Skin epidermis (tissue), 12 donors: ENCODE measurements around the gene HDAC7.

Experiments used
- H3K27ac ChIP-seq, 21 experiments: fragments of 200-600 bp; sonication (generic) in 11 of 21; one replicate each; pipeline ENCODE4 v1.5.0; 2020; ENCODE audit warnings: mild to moderate bottlenecking in 3 of 21, inconsistent platforms in 2 of 21, moderate library complexity in 2 of 21
- H3K4me3 ChIP-seq, 7 experiments: fragments of 200-600 bp; sonication (generic) in 2 of 7; one replicate each; pipeline ENCODE4 v1.5.0; 2020; ENCODE audit warnings: inconsistent platforms in 2 of 7, mild to moderate bottlenecking in 2 of 7, moderate library complexity in 1 of 7

Gene HDAC7

DNA sequence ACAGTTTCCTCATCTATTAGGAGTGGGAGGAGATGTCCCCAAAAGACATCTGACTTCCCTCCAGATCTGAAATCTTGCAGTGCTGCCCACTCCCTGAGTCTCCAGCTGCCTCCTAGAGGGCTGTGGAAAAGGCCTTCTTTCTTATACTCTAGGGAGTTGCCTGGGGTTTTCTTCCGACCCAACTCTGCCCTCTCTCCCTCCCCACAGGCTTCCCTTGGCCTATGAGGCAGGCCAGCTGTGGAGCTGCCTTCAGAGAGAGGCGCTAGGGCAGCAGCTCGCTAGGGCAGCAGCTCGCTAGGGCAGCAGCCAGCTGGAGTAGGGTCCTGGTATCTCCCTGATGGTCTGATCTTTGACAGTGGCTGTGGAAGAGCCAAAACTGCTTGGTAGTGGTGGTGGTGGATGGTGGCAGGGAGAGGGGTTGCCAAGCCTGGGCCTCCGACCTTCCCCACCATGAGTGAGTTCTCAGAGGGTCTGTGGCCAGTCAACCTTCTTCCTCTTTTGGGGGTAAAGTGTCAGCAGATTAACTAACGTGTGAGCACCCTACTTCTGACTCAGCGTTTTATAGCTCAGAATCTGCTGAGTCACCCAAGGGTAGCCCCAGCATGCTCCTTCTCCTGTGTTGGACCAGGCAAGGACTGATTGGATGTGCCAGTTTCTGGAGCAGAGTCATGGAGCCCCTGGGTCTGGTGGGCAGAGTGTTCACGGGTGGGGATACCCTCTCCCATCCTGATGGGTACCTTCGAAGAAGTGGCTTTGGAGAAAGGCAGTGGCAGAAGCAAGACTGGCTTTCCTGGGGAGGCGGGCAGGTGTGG, 44.4 kb downstream of the HDAC7 start:
- Histone ChIP-seq H3K4me3 (no peak overlapping the region), H3K27ac (peak overlapping the region in 13 of 21 experiments; percentile 1 to 75 (median 44))

DNA sequence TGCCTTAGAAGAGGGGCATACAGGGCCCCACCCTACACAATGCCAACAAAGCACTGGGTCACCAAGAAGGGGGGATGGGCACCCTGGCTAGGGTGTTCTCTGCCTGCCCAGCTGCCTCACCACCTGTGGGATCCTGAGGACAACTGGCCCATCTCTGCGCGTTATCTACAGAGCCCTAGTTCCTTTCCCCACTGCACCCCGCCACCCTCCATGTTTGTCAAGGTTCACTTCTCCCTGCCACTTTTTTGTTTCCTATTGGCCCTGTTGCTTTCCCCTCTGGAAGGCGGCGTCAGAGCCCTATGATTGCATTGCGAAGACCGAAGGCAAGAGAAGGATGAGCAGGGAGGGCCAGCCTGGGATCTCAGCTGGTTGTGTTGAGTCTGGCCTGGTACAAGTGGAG, 45.0 kb downstream of the HDAC7 start:
- H3K4me3 ChIP-seq = no peak overlapping the region
- peak overlapping the region in 9 of 21 experiments; percentile 1 to 90 (median 26) for H3K27ac ChIP-seq

DNA sequence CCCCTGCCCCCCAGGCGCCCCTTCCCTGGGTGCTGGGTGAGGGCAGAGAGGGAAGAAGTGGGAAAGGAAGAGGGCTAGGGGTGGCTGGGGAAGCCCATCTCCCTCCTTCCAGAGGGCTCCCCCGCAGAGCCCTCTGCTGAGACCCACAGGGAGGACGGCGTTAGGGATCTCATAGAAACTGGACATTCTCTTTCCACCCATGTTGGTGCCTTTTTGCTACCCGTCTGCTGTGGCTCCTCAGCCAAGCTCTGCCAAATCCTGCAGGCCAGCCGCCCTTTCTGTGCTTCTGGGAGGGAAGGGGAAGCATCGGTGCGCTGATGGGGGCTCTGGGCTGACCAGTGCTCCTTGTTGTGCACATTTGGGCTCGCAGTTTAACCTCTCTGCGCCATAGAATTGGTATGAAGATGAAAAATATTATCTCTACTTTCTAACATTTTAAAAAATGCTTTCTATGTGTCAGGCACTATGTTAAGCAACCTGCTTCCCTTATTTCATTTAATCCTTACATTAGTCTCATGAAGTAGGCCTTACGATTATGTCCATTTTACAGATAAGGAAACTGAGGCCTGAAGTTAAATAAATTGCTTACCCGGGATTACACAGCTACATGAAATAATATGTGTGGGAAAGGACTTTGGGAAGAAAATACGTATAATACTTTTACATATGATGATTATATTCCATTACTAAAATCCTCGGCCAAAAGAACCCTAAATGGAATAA, 45.7 kb downstream of the HDAC7 start:
- H3K4me3 ChIP-seq = peak overlapping the region; percentile 44 to 92 (median 77)
- H3K27ac ChIP-seq = peak overlapping the region in 19 of 21 experiments; percentile 24 to 90 (median 81)

DNA sequence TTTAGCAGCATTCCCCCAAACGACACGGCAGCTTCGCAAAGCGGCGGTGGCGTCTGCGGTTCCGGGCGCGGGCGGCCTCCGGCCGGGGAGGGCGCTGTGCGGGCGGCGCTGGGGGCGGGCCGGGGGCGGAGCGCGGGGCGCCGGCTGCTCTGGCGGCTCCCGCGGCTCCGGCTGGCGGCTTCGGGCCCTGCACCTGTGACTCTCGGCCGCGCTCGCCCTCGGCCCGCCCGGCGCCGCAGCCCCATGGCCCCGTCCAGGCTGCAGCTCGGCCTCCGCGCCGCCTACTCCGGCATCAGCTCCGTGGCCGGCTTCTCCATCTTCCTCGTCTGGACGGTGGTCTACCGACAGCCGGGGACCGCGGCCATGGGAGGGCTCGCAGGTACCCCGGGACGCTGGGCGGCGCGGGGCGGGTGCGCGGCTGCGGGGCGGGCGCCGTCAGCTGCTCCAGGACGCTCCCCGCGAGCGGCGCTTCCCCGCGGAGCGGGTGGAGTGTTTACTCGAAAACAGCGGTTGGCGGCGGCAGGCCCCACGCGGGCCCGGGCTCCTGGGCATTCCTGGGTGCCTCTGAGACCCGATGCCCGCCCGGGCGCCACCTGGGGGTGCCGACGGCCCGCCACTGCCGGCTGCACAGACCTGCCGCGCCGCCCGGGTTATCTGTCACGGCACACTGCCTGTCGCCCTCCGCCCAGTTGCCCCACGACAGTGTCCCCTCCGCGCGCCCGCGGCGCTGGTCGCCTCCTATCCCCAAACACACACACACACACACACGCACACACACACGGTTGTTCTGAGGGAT, 46.4 kb downstream of the HDAC7 start, which contains the start of gene SLC48A1:
Gene SLC48A1 (plus strand): TSS at position 177 of the 796 bp plus-strand sequence. CDS start 67 bp downstream, at position 244.
- Histone ChIP-seq H3K4me3 (peak within 1 kb of the TSS; percentile 44 to 92 (median 77)), H3K27ac (peak within 1 kb of the TSS in 20 of 21 experiments; percentile 24 to 90 (median 80))

DNA sequence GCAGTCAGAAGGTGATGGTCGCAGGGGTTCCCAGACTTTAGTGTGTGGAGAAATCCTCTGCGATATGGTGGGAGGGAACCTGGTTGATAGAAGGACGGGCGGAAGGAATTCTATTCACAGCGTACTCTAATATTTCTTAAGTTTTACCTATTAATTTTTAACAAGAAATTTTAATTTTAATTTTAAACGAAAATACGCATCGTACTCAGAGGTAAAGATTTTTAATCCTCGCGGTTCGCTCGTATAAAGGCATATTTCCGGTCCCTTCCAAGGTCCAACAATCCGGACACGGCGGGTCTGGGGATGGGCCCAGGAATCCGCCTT, 47.0 kb downstream of the HDAC7 start:
- Histone ChIP-seq H3K4me3 (peak overlapping the region; percentile 44 to 92 (median 77)), H3K27ac (peak overlapping the region in 10 of 21 experiments; percentile 49 to 88 (median 80))

DNA sequence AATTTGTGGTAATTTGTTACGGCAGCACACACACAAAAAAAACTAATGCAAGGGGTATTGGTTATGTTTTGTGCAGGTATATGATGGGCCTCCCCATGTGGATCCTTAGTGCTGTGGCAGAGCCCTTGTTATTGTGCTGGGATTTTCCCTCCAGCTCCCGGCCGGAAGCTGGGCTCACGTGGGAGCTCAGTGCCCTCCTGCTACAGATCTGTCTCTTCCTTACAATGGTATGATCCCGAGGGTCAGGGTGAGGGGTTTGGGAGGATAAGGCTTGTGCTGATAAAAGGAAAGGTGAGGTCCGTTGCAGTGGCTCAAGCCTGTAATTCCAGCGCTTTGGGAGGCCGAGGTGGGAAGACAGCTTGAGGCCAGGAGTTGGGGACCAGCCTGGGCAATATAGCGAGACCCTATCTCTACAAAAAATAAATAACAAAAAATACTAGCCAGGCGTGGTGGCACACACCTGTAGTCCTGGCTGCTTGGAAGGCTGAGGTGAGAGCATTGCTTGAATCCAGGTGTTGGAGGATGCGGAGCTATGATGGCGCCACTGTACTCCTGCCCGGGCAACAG, 47.5 kb downstream of the HDAC7 start:
- peak overlapping the region in 2 of 21 experiments; percentile 49 to 80 for H3K27ac ChIP-seq
- H3K4me3 ChIP-seq = peak overlapping the region in 1 of 7 experiments; percentile 63

DNA sequence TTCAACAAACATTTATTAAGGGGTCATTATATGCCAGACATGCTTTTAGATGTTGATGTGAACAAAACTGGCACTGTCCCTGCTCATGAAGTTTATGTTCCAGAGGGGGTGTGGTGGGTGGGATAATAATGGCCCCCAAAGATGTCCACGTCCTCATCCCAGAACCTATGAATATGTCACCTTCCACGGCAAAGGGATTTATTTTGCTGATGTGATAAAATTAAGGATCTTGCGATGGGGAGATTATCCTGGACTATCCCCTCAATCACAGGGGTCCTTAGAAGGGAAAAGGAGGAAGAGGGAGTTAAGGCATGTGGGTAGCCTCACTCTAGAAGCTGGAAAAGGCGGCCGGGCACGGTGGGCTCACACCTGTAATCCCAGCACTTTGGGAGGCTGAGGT, 48.4 kb downstream of the HDAC7 start:
- no peak overlapping the region for H3K4me3 ChIP-seq
- H3K27ac ChIP-seq = no peak overlapping the region

DNA sequence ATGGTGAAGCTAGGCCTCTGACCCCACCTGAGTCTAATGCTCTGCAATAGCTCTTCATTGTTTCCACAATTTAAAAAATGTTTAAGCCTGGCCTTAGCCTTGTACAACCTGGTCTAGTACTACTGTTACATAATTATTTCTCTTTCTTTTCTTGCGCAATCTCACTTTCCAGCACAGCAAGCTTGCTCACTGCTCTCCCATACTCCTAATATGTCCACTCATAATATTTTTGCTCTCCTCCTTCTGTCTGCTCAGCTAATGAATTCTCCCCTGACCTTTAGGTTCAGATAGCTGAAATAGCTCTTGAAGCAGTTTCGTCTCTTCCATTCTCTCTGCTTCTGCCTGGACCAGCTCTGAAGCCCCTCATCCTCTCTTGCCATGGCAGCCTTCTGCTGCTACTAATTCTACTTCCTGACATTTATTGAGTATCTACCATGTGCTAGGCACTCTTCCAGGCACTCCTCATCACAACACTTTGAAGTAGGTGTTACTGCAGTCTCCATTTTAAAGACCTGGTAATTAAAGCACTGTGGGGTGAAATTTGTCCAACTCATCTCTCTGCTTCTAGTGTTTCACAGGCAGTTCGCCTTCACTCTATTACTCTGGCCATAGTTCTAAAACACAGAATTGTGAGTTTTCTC, 49.5 kb downstream of the HDAC7 start:
- Histone ChIP-seq H3K27ac (no peak overlapping the region), H3K4me3 (no peak overlapping the region)

DNA sequence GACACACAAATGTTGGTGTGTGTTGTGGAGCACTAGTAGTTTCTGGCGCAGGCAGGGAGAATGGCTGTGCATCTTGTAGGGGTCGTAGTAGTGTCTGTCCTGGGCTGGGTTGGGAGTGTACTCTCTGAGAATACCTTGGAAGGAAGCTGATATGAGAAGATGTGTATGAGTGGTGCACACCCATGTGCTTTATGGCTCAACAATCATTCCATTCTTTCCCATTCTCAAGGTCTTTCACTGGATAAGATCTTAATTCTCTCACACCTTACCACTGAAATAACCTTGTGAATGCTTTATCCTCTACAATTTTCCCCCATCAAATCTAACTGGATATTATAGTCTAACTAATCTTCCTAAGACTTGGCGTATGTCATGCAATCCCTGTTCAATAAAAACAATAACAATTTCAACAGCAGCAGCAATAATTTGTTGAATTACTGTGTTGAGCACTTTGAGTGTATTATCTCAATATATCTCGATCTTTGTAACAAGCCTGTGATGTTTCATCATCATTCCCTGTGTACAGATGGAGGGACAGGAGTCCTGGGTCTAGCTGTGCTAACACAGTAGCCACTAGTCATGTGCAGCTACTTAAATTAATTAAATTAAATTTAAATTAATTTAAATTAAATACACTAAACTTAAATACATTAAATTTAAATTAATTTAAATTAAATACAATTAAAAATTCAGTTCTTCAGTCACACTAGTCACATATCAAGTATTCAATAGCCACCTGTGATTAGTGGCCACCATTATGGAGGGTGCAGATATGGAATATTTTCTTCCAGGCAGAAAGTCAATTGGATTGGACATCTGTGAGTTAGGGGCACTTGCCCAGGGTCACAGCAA, 50.2 kb downstream of the HDAC7 start:
- Histone ChIP-seq H3K27ac (no peak overlapping the region), H3K4me3 (no peak overlapping the region)

DNA sequence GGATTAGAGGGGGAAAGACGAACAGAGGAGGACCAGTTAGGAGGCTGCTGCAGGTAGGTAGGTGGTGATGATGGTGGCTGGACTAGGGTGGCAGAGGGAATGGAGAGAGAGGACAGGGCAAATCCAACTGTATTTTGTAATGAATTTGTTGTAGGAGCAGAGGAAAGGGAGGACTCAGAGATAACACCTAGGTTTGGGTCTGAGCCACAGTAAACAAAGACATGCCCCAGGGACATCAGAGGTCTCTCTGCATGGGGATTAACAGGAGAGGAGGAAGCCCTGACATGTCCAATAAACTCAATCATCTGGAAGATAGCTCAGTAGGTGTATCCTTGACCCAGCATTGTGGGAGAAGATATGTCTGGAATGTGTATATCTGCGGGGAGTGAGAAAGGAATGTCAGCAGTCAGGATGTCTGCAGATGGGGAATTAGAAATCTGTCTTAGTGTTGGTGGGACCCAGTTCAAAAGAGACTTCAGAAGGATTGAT, 51.3 kb downstream of the HDAC7 start:
- Histone ChIP-seq H3K27ac (no peak overlapping the region), H3K4me3 (no peak overlapping the region)

DNA sequence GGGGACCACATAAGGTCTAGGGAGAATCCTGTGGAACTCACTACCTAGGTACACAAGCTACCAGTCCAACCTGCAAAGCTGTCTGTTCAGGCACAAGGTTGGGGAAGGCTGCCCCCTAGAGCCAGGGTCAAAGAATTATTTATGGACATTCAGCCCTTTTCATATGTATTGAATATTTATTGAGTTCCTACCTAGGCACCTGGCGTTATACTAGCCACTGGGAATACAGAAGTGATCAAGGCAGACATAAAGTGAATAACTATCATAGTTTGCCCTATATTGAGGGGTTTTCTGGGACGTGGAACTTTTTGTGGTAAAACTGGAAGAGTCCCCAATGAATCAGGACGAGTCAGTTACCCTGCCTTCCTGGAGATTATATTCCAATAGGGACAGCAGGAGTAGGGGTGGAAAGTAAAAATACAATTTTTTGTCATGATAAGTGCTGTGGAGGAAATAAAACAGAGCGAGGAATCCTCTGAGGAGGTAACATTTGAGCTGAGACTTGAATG, 52.4 kb downstream of the HDAC7 start:
- Histone ChIP-seq H3K27ac (no peak overlapping the region), H3K4me3 (no peak overlapping the region)

DNA sequence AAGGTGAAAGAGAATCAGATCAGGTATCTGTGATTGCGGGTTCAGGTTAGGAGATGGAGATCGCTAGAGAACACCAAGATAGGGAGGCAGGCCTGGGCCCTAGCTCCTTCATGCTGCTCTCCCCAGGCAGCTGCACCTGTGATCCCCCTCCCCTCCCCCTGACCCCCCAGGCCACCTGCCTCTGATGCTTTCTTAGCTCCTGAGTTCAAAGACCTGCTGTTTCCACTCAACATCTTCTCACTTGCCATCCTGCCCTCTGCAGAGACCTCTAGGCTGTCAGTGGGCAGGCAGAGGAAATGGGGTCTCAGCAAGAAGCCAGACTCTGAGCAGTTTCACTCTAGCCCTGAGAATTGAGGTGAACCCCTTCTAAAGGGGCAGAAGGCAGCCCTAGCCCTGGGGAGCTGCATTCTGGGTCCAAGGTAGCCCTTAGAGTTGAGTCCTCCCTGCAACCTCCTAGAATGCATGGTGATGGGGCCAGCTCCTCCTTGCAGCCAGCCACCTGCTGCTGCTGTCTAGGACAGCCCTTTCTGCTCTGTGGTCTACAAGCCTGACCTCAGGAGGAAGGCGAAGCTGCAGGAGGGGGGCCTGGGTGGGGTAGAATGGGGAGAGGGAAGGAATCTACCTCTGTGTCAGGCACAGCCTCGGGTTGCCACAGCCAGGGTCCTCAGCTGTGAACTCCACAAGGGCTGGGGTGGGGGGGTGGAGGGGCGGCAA, 53.0 kb downstream of the HDAC7 start:
- no peak overlapping the region for H3K4me3 ChIP-seq
- no peak overlapping the region for H3K27ac ChIP-seq

DNA sequence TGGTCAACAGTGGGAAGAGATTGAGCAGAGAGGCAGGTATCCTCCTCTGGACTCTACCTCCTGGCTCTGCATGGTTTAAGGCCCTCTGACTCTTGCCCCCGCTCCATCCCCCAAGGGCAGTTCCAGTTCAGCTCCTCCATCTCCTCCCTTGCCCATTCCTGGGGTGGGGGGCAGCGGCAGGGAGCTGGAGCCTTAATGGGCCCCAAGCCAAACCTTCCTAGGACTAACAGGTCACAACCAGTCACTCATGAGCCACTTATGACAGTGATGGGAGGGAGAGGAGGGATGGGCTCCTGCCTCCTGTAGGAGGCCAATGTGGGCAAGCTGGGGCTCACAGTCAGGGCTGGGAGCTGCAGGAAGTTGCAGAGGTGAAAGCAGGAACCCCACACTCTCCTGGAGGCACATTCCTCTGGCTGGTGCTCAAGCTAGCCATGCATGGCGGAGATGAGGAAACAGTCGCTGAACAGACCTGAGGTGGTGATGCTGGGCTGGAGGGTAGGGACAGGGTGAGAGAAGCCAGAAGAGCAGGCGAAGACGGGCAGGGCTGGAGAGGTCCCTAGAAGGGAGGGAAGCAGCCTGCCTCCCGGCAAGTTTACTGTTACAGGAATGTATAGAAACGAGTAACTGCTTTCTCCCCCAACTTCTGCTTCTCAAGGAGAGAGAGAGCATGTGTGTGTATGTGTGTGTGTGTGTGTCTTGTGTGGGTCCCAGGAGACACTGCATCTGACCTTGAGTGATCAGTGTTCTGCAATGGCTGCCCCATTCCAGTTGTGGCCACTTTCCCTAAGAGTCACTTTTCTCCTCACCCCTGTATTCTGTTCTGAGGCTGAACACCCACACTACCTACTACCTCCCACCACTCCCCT, 56.0 kb downstream of the HDAC7 start:
- Histone ChIP-seq H3K27ac (peak overlapping the region in 1 of 21 experiments; percentile 11), H3K4me3 (no peak overlapping the region)

DNA sequence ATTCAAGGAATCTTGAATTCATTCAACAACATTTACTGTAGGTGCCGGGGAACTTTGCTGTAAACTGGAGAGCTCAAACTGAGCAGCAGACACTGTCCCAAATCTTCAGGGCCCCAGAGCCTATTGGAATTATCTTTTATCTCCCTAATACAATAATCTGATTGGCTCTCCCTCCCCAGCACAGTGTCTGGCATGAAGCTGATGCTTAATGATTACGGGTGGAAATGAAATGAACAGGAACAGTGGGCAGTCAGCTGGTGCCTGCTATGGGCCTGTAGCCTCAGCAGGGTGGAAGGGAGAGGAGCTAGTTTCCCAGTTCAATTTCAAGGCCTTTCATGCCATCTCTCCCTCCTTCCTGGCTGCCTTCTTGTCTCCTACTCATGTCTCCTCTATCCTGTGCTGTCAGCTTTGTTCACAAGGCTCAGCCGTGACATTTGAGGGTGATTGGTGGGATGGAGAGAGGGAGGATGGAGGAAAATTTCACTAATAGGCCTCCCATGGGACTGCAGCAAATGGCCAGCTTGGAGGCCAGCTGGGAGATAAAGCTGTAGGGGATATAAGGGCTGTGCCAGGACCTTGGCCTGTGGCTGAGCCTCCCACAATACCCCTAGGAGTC, 56.7 kb downstream of the HDAC7 start:
- H3K27ac ChIP-seq = peak overlapping the region in 1 of 21 experiments; percentile 11
- no peak overlapping the region for H3K4me3 ChIP-seq

DNA sequence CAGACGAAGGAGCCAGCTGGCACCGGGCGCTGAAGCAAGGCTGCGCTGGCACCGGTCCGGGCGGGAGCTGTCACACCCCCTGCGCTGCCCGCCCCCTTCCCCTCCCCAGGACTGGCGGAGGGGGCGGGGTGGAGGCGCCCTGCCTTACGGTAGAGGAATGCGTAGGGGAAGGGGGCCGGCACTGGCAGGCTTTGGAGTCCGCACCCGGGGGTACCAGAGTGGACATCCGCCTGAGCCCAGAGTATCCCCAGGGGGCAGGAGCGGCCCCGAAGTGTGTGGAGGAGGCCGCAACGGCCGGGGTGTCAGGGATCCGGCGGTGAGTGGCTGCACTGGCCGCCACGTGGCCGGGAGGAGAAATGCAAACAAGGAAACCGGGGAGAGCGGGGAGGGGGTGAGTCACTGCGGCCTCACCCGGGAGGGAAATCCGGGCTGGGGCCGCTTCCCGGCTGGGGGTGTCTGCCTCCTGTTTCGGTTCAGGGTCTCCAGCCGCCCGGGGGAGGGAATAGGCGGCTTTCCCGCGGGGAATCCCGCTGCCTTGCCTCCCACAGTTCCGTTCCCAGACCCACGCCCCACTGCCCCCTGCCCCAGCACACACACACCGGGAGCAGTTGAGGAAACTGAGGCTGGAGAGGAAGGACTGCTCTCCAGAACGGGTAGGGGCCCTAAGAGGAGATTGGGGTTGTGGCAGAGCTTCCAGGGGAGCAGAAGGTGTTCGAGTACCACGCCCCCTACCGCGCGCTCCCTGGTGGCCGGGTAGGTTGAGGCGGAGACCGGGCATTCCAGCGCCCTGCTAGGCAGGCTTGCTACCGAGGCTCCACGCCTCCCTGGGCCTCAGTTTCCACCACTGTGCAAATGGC, 60.6 kb downstream of the HDAC7 start, which contains the start of gene RAPGEF3:
Gene RAPGEF3 (minus strand): TSS at position 47 of the 857 bp plus-strand sequence. CDS start 324 bp downstream, outside the sequence.
- peak within 1 kb of the TSS; percentile 42 to 55 (median 49) for H3K4me3 ChIP-seq
- peak within 1 kb of the TSS in 20 of 21 experiments; percentile 37 to 91 (median 78) for H3K27ac ChIP-seq
